Mesenteric fat pad (tissue), 1 donor: Measurements from ENCODE around the gene FXR2. TPM values are rescaled to one million over a fixed set of nuclear protein-coding genes. Genes with fewer than 3 reads are reported as not detected.
"Not testable (repeated sequence)": the region's sequence is repeated elsewhere in the genome, so short reads cannot be mapped to it uniquely, and the experiment has no call there.

Experiments used
- DNase-seq: peaks from one replicate; pipeline ENCODE4 v3.0.0-alpha.2; 2020; ENCODE audit warnings: low spot score
- long read RNA-seq: library from polyadenylated mRNA; unstranded; transcript quantifications from one replicate; pipeline ENCODE4 v2.0.0, GENCODE V29; 2020
- total RNA-seq: library from RNA; stranded (reverse); fragmentation: NEBNext Ultra II Directional; extraction: Animal tissue kit (Norgen Biotek cat#: 25700); gene quantifications from one replicate; pipeline ENCODE4 v1.2.1, GENCODE V29; 2021
- donor health status: DM: yes; HTN: yes; CAD: no.

FXR2 gene
- total RNA-seq: 36.1 TPM
- long read RNA-seq, partial matches to known transcripts: 10 of 16 reads
- long read RNA-seq, other reads (novel, unspliced or antisense): 4 of 16 reads

DNA sequence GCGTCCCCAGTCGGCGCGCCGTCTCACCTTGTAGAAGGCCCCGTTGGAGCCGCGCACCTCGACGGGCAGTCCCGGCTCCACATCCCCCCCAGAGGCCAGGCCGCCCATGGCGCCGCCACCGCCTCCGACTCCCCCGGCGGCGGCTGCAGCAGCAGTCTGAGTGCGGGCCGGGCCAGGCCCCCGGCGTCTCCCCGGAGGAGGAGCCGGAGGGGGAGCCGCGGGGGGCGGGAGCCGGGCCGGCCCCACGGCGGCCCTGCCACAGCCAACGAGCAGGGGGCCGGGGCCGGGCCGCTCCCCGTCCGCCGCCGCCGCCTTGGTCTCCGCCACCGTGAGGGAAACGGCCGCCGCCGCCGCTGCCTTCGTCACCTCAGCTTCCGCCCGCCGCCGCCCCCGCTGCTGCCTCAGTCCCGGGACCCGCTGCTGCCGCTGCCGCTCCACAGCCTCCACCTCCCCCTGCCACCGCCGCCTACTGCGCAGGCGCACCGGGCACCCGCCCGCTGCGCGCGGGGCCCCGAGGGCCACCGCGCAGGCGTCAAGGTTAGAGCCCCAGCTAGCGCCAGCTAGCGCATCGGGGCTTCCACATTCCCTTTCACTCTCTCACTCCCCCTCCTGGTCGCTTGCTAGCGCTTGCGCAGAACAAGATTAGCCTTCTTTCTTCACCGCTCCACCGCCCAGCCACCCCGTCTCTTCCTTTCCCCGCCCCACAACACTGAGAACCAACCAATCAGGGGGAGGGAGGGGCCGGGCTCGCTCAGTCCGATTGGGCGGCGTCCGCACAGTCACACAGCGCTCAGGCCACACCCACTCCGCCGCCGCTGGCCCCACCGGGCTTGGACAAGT lies at the start of gene FXR2:
Gene FXR2, minus strand, starts transcription at position 473 of the 840 bp plus-strand sequence. Its CDS starts 365 bp downstream, at position 108.
- DNase-seq: peak; percentile 100

DNA sequence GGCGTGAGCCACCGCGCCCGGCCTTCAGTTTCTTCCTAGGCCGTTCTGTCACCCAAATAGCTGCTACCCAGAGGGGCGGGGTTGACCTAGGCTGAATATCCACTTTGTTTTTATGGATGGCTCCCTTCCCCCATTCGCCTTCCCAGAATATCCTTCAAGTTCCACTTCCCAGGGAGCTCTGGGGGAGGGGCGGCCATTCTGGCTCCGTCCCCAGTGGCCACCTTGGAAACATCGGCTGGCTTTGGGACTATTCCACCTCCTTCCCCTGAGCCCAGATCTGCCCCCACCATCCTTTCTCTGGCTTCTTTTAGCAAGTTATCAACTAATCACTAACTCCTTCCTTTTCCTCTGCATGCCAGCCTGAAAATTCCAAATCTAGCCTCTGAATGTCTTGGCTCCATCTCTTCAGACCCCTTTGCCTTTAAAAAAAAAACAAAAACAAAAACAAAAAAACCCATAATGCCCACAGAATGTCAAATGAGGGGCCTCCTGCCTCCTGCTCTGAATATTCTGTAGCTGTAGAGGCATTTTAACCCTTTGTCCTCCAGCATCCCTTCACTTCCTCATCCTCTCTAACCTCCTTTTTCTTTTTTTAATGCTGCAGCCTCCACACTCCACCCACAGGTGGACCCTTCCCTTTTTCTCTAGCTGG lies 42.4 kb upstream of the FXR2 start:
- no peak for DNase-seq

- DNase-seq: no peak
Measured at GRCh38 chr17:7655541-7655840, 40.8 kb upstream of the FXR2 start.

GRCh38 chr17:7654832-7655540 lies 40.3 kb upstream of the FXR2 start:
- no peak for DNase-seq

DNA sequence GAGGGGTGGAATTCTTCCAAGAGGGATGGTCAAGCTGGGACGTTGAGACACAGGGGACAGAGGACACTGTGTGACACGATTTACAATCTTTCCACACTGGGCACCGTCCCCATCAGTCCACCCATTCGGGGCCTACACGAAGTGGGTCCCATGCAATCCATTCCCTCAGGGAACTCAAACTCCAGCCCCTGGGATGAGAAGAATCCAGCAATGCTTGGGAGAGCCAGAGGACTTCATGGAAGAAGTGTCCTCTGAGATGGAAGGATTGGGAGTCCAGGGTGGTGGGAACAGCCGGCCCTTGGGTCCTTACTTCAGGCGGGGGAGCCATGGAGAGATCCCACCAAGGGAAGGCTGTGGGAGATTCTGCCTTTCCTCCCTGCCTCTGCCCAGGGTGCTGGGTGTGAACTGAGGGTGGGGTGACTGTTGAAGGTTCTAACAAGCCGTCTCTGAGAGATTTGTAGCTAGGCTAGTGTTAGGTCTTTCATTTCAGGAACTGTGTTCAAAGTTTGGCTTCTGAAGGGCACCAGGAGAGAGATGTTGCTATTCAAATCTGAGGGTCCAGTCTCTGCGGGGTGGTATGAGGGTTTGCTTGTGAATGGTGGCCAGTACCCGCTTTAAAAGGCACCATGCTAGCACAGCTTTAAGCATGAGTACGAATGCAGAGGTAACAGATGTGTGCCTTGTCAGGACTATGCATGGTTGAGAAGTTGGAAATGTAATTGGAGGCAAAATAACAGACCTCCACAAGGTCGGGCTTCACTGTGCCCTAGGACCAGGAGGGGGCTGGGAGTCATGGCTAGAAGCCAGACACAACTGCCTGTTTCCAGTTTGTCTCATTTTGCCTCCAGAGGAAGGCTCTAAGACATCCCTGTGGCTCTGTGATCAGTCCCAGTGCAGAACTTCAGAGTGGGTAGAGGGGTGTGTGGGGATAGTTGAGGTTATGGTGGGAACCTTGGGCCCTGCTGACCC lies 38.0 kb upstream of the FXR2 start:
- DNase-seq: no peak

GRCh38 chr17:7651665-7652387 lies 37.1 kb upstream of the FXR2 start:
- no peak for DNase-seq

DNA sequence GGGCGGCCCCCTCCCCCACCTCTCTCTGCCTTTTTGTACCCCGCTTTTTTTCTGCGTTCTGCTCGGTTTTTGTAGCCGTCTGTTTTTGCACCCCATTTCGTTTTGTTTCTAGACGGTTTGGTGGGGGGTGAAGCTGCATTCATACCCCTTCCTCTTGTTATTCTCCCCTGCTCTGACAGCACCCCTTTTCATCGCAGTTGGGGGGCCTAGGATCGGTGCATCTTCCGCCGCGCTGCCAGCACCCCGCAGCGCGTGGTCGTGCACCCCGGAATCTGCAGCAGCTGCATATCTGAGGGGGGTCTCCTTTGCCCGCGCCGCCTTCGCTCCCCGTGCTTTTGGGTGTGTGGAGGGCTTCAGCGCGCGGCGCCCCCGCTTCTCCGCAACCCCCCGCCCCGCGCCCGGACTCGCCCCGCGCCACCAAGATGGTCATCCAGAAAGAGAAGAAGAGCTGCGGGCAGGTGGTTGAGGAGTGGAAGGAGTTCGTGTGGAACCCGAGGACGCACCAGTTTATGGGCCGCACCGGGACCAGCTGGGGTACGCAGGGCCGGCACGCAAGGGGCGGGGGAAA lies 36.5 kb upstream of the FXR2 start:
- no peak for DNase-seq

DNA sequence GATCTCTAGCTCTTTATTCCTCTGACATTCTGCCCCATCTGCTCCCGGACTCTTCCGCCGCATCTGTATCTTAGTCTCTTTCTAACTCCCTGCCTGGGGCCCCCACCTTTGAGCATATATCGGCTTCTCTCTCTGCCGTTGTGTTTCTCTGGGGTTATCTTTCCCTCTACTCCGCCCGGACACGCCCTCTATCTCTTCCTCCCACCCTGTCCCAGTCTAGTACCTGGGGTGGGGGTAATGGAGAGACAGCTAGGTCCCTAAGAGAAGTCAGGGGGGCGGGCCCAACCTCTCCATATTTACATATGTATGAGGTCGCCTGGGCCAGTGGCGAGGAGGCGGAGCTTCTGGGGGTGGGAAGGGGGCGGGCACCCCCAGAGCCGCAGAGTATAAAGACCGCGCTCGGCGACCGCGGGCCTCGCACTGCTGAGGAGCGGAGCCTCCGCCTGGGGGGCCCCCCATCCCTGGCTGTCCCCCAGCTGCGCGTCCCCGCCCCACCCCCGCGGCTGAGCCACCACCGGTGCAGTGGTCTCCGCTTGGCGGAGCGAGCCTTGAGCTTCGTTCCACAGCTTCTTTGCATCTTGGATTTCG lies 35.9 kb upstream of the FXR2 start, which contains the start of gene ATP1B2:
Gene ATP1B2, plus strand, starts transcription at position 418 of the 588 bp plus-strand sequence. CDS start 593 bp downstream, outside the sequence.
- DNase-seq: no peak

- no peak for DNase-seq
Measured at GRCh38 chr17:7647018-7647417, 32.3 kb upstream of the FXR2 start.

- no peak for DNase-seq
Measured at GRCh38 chr17:7646457-7646856, 31.8 kb upstream of the FXR2 start.

GRCh38 chr17:7644775-7645174 lies 30.1 kb upstream of the FXR2 start:
- DNase-seq: no peak

GRCh38 chr17:7641635-7642034 lies 26.9 kb upstream of the FXR2 start:
- not testable (repeated sequence) for DNase-seq

GRCh38 chr17:7640783-7641182 lies 26.1 kb upstream of the FXR2 start:
- DNase-seq: no peak

- no peak for DNase-seq
Measured at GRCh38 chr17:7636163-7636562, 21.5 kb upstream of the FXR2 start.

DNA sequence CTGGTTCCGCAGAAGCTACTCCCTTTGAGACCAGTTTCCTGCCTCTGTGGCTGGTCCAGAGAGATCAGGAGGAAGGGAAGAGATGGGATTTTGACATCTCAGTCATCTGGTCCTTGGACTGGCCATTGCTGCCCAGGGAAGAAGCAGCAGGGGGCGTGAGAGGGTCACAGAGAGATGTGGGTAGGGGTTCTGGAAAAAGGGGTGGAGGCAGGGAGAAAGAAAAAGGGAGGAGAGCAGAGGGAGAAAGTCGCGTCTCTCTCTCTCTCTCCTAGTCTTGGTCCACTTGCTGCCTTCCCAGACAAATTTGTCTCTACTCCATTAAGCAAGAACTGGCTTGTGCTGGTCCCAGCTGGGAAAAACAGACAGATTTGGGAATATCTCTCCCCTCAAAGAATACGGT lies 19.7 kb upstream of the FXR2 start:
- no peak for DNase-seq

DNA sequence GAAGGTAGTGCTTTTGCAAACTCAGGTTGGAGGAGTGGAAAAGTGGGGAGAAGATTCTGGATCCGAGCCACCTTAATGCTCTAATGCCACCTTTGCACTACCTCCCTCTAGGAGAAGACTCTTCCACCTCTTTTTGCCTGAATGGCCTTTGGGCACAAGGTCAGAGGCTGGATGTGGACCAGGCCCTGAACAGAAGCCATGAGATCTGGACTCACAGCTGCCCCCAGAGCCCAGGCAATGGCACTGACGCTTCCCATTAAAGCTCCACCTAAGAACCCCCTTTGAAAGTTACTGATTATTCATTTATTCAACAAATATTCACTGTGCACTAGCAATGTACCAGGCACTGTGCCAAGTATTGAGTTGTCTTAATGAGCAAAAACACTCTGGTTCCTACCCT lies 18.4 kb upstream of the FXR2 start:
- DNase-seq: no peak

DNA sequence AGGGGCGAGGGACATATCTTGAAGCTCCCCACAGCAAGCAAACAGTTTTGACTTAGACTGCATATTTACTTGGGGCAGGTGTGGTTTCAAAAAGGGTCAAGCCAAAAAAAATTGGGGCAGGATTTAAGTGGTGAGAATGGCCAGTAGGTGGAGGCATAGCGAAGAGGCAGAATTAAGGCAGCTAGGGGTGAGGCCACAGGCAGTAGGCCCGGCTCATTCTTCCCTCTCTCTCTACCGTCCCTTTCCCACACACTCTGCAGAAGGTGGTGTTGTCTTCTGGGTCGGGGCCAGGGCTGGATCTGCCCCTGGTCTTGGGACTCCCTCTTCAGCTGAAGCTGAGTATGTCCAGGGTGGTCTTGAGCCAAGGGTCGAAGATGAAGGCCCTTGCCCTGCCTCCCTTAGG lies 17.8 kb upstream of the FXR2 start:
- no peak for DNase-seq

- no peak for DNase-seq
Measured at GRCh38 chr17:7631398-7632380, 17.0 kb upstream of the FXR2 start.
